SU-DHL-6 (cell line): ENCODE data around the gene PANK2.

Experiments
- H2AFZ ChIP-seq: fragments of 200-600 bp; sonication (generic); 2 replicates; pipeline ENCODE4 v1.6.1; 2014; ENCODE audit warnings: low read depth, mild to moderate bottlenecking, moderate library complexity, mixed read lengths, antibody characterized with exemption, low read length; ENCODE audit not compliant: severe bottlenecking
- H3F3A ChIP-seq: fragments of 200-600 bp; shearing (Covaris generic); 2 replicates; pipeline ENCODE4 v1.6.0; 2016; ENCODE audit warnings: antibody characterized with exemption, mild to moderate bottlenecking; ENCODE audit not compliant: insufficient read depth
- H3K27ac ChIP-seq: fragments of 200-600 bp; sonication (generic); 2 replicates; pipeline ENCODE4 v1.5.1; 2016; ENCODE audit warnings: low read depth, mild to moderate bottlenecking, low read length, moderate library complexity, mixed read lengths
- H3K27me3 ChIP-seq: fragments of 200-600 bp; sonication (generic), shearing (Covaris generic); 2 replicates; pipeline ENCODE4 v1.6.0; 2014; ENCODE audit warnings: mild to moderate bottlenecking, low read length
- H3K36me3 ChIP-seq: fragments of 200-600 bp; sonication (generic); 2 replicates; pipeline ENCODE4 v1.6.1; 2014; ENCODE audit warnings: mild to moderate bottlenecking, low read length, mixed read lengths
- H3K4me2 ChIP-seq: fragments of 300-600, 200-600 bp; shearing (Covaris generic), sonication (generic); 2 replicates; pipeline ENCODE4 v1.6.0; 2014; ENCODE audit warnings: low read length, low read depth, mild to moderate bottlenecking; ENCODE audit not compliant: poor library complexity, severe bottlenecking
- H3K4me3 ChIP-seq: fragments of 200-600 bp; sonication (generic); 2 replicates; pipeline ENCODE4 v1.5.1; 2014; ENCODE audit warnings: antibody characterized with exemption, low read length, mild to moderate bottlenecking, mixed read lengths; ENCODE audit not compliant: insufficient read depth, poor library complexity, severe bottlenecking
- H3K79me2 ChIP-seq: fragments of 200-600 bp; sonication (generic); 2 replicates; pipeline ENCODE4 v1.6.1; 2014; ENCODE audit warnings: mild to moderate bottlenecking, low read length, moderate library complexity; ENCODE audit not compliant: insufficient read depth
- H3K9ac ChIP-seq: fragments of 200-600 bp; sonication (generic); 2 replicates; pipeline ENCODE4 v1.7.0; 2014; ENCODE audit warnings: mild to moderate bottlenecking, low read length
- H3K9me2 ChIP-seq: fragments of 200-600 bp; sonication (generic); replicated peaks from 2 replicates; pipeline ENCODE4 v1.6.1; 2014; ENCODE audit warnings: low read length; ENCODE audit not compliant: insufficient read depth
- H3K9me3 ChIP-seq: fragments of 200-600 bp; sonication (generic); 2 replicates; pipeline ENCODE4 v1.6.1; 2014; ENCODE audit warnings: low read length, mixed read lengths; ENCODE audit not compliant: insufficient read depth
- H4K20me1 ChIP-seq: fragments of 200-600 bp; sonication (generic); 2 replicates; pipeline ENCODE4 v1.6.1; 2014; ENCODE audit warnings: low read depth, mild to moderate bottlenecking, antibody characterized with exemption, low read length, moderate library complexity, mixed read lengths
- CTCF ChIP-seq: fragments of 200-600 bp; sonication (generic); IDR thresholded peaks from one replicate; pipeline ENCODE4 v1.5.1; 2017; ENCODE audit warnings: antibody characterized with exemption, mild to moderate bottlenecking, low read length, moderate library complexity; ENCODE audit not compliant: insufficient read depth, poor library complexity, severe bottlenecking
- EZH2phosphoT487 ChIP-seq: fragments of 200-600 bp; sonication (generic), shearing (Covaris generic); conservative IDR thresholded peaks from 2 replicates; pipeline ENCODE4 v1.6.1; 2018; ENCODE audit warnings: mild to moderate bottlenecking, antibody characterized with exemption, low read length, moderate library complexity, mixed read lengths

Gene PANK2

GRCh38 chr20:3923818-3924217 is 34.6 kb downstream of the PANK2 start:
- Histone ChIP-seq H3K9ac (no peak overlapping the region), H3K36me3 (peaks cover 17% of the 10 kb centered on the region; the same call in 1 of the 2 replicates), H3K4me2 (no peak overlapping the region), H4K20me1 (peaks cover 13% of the 10 kb centered on the region), H3K79me2 (0 out of 2 replicates have a peak, but pooled peaks cover 6% of the 10 kb centered on the region), H3K27ac (no peak overlapping the region), H3F3A (peaks cover 24% of the 10 kb centered on the region), H3K27me3 (no peaks in the 10 kb centered on the region), H2AFZ (no peak overlapping the region), H3K9me2 (no peaks in the 10 kb centered on the region), H3K4me3 (no peak overlapping the region), H3K9me3 (no peaks in the 10 kb centered on the region)
- TF ChIP-seq EZH2phosphoT487 = no peak
- no peak for TF ChIP-seq CTCF

- Histone ChIP-seq H3K79me2 (0 out of 2 replicates have a peak, but pooled peaks cover under 1% of the 10 kb centered on the region), H3K4me3 (no peak overlapping the region), H4K20me1 (peaks cover 10% of the 10 kb centered on the region), H3F3A (peaks cover 30% of the 10 kb centered on the region), H3K36me3 (peaks cover 13% of the 10 kb centered on the region; the same call in 1 of the 2 replicates), H3K4me2 (no peak overlapping the region), H3K9me2 (no peaks in the 10 kb centered on the region), H3K9ac (no peak overlapping the region), H3K27me3 (no peaks in the 10 kb centered on the region), H3K27ac (no peak overlapping the region), H3K9me3 (no peaks in the 10 kb centered on the region), H2AFZ (no peak overlapping the region)
- TF ChIP-seq CTCF (no peak), EZH2phosphoT487 (no peak)
Observed at GRCh38 chr20:3924304-3925112, 35.3 kb downstream of the PANK2 start.

GRCh38 chr20:3925113-3925695 is 36.0 kb downstream of the PANK2 start:
- Histone ChIP-seq H3F3A (peaks cover 30% of the 10 kb centered on the region), H3K9ac (no peak overlapping the region), H3K27me3 (no peaks in the 10 kb centered on the region), H3K27ac (no peak overlapping the region), H4K20me1 (peaks cover 8% of the 10 kb centered on the region; the same call in 1 of the 2 replicates), H3K79me2 (no peaks in the 10 kb centered on the region), H3K36me3 (0 out of 2 replicates have a peak, but pooled peaks cover 6% of the 10 kb centered on the region), H3K9me3 (no peaks in the 10 kb centered on the region), H2AFZ (no peak overlapping the region), H3K4me2 (no peak overlapping the region), H3K9me2 (no peaks in the 10 kb centered on the region), H3K4me3 (no peak overlapping the region)
- no peak for TF ChIP-seq CTCF
- no peak for TF ChIP-seq EZH2phosphoT487
